Hepatocyte (in vitro differentiated cells): ENCODE data around the gene ARID3A.

Source experiments
- EZH2 ChIP-seq: fragments of 200-600 bp; sonication (generic); IDR thresholded peaks from 2 replicates; pipeline ENCODE4 v1.6.1; 2016; ENCODE audit warnings: antibody characterized with exemption, mild to moderate bottlenecking, borderline replicate concordance
- TF ChIP-seq, protein P1 (sequence below): fragments of 200-600 bp; sonication (generic); IDR thresholded peaks from 2 replicates; pipeline ENCODE4 v1.5.1; 2016; ENCODE audit warnings: antibody characterized with exemption, mild to moderate bottlenecking; ENCODE audit not compliant: poor library complexity

DNA sequence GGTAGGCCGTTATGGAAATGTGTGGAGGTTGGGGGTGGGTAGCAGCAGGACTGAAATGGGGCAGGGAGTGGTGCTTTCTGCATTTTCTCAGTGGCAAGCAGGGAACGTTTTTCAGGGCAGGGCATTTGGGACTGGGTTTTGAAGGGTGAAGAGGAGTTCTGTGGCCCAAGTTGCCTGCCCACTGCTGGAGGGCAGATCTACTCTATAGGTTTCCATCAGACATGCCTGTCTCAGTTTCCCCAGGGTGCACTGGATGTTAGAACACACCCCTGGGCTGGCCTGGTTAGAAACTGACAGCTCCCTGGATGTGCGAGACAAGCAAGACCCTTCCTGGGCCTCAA lies 73.5 kb downstream of the ARID3A start:
- TF ChIP-seq, protein P1, sequence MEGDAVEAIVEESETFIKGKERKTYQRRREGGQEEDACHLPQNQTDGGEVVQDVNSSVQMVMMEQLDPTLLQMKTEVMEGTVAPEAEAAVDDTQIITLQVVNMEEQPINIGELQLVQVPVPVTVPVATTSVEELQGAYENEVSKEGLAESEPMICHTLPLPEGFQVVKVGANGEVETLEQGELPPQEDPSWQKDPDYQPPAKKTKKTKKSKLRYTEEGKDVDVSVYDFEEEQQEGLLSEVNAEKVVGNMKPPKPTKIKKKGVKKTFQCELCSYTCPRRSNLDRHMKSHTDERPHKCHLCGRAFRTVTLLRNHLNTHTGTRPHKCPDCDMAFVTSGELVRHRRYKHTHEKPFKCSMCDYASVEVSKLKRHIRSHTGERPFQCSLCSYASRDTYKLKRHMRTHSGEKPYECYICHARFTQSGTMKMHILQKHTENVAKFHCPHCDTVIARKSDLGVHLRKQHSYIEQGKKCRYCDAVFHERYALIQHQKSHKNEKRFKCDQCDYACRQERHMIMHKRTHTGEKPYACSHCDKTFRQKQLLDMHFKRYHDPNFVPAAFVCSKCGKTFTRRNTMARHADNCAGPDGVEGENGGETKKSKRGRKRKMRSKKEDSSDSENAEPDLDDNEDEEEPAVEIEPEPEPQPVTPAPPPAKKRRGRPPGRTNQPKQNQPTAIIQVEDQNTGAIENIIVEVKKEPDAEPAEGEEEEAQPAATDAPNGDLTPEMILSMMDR = no peak
- TF ChIP-seq EZH2 = no peak
